CD4-positive, alpha-beta T cell treated with Interleukin-17A for 4 hours (primary cell): Measurements from ENCODE around the gene DIPK1B.

ENCODE experiments used
- DNase-seq: peaks from one replicate; pipeline ENCODE4 v3.0.0-alpha.2; 2020; ENCODE audit warnings: mixed read lengths

Gene DIPK1B

GRCh38 chr9:136720251-136720897 is 8.0 kb downstream of the DIPK1B start:
- no peak for DNase-seq

- DNase-seq: no peak
Observed at GRCh38 chr9:136720898-136721338, 8.5 kb downstream of the DIPK1B start.

- no peak for DNase-seq
Observed at GRCh38 chr9:136721339-136722092, 9.1 kb downstream of the DIPK1B start.

GRCh38 chr9:136722093-136722968 is 10.0 kb downstream of the DIPK1B start:
- no peak for DNase-seq

- DNase-seq: no peak
Observed at GRCh38 chr9:136722969-136723356, 10.6 kb downstream of the DIPK1B start.

- DNase-seq: no peak
Observed at GRCh38 chr9:136723362-136723976, 11.1 kb downstream of the DIPK1B start.

GRCh38 chr9:136723989-136724388 is 11.6 kb downstream of the DIPK1B start:
- DNase-seq: no peak

- DNase-seq: no peak
Observed at GRCh38 chr9:136724772-136725171, 12.4 kb downstream of the DIPK1B start.

- no peak for DNase-seq
Observed at GRCh38 chr9:136725612-136726011, 13.2 kb downstream of the DIPK1B start.

- no peak for DNase-seq
Observed at GRCh38 chr9:136726118-136726517, 13.7 kb downstream of the DIPK1B start.

GRCh38 chr9:136726631-136727191 is 14.3 kb downstream of the DIPK1B start:
- peak; percentile 47 for DNase-seq

GRCh38 chr9:136728080-136728547 is 15.7 kb downstream of the DIPK1B start:
- DNase-seq: peak; percentile 95

GRCh38 chr9:136728548-136729123 is 16.3 kb downstream of the DIPK1B start:
- no peak for DNase-seq

GRCh38 chr9:136729144-136729543 is 16.8 kb downstream of the DIPK1B start:
- DNase-seq: no peak

GRCh38 chr9:136729926-136730325 is 17.6 kb downstream of the DIPK1B start:
- DNase-seq: no peak

GRCh38 chr9:136732444-136733178 is 20.2 kb downstream of the DIPK1B start:
- no peak for DNase-seq

GRCh38 chr9:136733611-136734010 is 21.2 kb downstream of the DIPK1B start:
- no peak for DNase-seq

- DNase-seq: no peak
Observed at GRCh38 chr9:136734837-136735496, 22.6 kb downstream of the DIPK1B start.

- DNase-seq: no peak
Observed at GRCh38 chr9:136735812-136736480, 23.6 kb downstream of the DIPK1B start.

GRCh38 chr9:136738960-136739359 is 26.6 kb downstream of the DIPK1B start:
- DNase-seq: no peak
